Measurements from ENCODE around the gene DEDD2.

DNA sequence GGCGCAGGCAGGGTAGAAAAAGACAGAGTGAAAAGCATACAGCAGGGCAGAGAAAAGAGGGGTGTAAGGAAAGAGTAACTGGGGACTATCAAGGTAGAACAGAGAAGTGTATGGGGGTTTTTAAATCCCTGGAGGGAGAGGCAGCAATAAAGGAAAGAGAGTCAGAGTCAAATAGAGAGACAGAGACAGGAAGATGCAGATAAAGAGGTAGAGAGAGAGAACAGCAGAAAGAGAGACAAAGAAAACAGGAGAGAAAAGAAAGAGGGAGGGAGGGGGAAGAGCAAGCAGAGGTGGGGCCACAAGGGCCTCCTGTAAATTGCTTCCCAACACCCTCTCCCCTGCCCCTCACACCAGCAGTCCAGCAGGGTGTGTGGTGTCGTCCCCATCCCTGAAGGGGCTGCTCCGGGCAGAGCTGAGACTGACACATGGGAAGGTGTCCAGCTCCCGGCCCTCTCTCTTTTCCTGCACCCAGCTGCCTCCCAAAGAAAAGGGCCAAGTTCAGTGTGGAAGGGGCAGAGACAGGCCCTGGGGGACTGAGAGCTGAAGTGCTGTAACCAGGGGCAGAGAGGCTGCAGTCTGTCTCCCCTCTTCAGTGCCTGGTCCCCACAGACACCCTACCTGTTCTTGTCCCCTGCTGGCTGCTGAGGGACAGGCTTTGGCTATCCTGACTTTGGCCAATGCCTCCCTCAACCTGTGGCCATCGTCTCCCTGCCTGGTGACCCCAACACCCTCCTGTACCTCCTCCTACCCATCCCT lies 67.9 kb downstream of the DEDD2 start:
- TF ChIP-seq, protein P1, sequence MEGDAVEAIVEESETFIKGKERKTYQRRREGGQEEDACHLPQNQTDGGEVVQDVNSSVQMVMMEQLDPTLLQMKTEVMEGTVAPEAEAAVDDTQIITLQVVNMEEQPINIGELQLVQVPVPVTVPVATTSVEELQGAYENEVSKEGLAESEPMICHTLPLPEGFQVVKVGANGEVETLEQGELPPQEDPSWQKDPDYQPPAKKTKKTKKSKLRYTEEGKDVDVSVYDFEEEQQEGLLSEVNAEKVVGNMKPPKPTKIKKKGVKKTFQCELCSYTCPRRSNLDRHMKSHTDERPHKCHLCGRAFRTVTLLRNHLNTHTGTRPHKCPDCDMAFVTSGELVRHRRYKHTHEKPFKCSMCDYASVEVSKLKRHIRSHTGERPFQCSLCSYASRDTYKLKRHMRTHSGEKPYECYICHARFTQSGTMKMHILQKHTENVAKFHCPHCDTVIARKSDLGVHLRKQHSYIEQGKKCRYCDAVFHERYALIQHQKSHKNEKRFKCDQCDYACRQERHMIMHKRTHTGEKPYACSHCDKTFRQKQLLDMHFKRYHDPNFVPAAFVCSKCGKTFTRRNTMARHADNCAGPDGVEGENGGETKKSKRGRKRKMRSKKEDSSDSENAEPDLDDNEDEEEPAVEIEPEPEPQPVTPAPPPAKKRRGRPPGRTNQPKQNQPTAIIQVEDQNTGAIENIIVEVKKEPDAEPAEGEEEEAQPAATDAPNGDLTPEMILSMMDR (IDR thresholded peaks at IDR 0.05), result no peak
- no peak for TF ChIP-seq POLR2A (IDR thresholded peaks at IDR 0.05)
